BLaER1 treated with 17β-estradiol and CSF1 and Interleukin-3, amounts not matched to agents 10 nM and 100 nM (cell line): ENCODE results near the gene FANCI.

ENCODE experiments used
- H3K27ac ChIP-seq, 11 experiments: shearing (Covaris generic); formaldehyde crosslinking; 2 replicates each; pipeline ENCODE4 v1.8.1; 2022
- H3K27me3 ChIP-seq, 11 experiments: shearing (Covaris generic); formaldehyde crosslinking; 2 replicates each; pipeline ENCODE4 v1.8.1; 2022
- H3K36me3 ChIP-seq, 11 experiments: shearing (Covaris generic); formaldehyde crosslinking; 2 replicates each; pipeline ENCODE4 v1.8.1; 2022
- H3K4me1 ChIP-seq, 10 experiments: shearing (Covaris generic); formaldehyde crosslinking; 2 replicates each; pipeline ENCODE4 v1.8.1; 2022
- H3K4me2 ChIP-seq, 11 experiments: shearing (Covaris generic); formaldehyde crosslinking; 2 replicates each; pipeline ENCODE4 v1.8.1; 2022
- H3K4me3 ChIP-seq, 10 experiments: shearing (Covaris generic); formaldehyde crosslinking; 2 replicates each; pipeline ENCODE4 v1.8.1; 2022
- H3K9ac ChIP-seq, 11 experiments: shearing (Covaris generic); formaldehyde crosslinking; 2 replicates each; pipeline ENCODE4 v1.8.1; 2022
- H3K9me3 ChIP-seq, 11 experiments: shearing (Covaris generic); formaldehyde crosslinking; replicated peaks in 1 of 11; 2 replicates each; pipeline ENCODE4 v1.8.1; 2022
- H4K20me1 ChIP-seq, 11 experiments: shearing (Covaris generic); formaldehyde crosslinking; 2 replicates each; pipeline ENCODE4 v1.8.1; 2022
- Cebpa-rat ChIP-seq, 11 experiments: shearing (Covaris generic); IDR thresholded peaks; 2 replicates each; pipeline ENCODE4 v1.8.1; 2022

FANCI gene

GRCh38 chr15:89353991-89354390 is 110.2 kb downstream of the FANCI start:
- no peak overlapping the region for H3K4me2 ChIP-seq
- H3K27ac ChIP-seq: no peak overlapping the region
- no peak overlapping the region for H3K4me3 ChIP-seq
- H3K27me3 ChIP-seq: peaks cover 16 to 38% (median 26%) of the 10 kb centered on the region in 11 experiments
- H3K9ac ChIP-seq: no peak overlapping the region
- TF ChIP-seq Cebpa-rat (IDR thresholded peaks at IDR 0.05): no peak
- H3K4me1 ChIP-seq: peaks cover 0 to 3% (median 0%) of the 10 kb centered on the region in 10 experiments; a peak in 3 of 20 replicates
- peaks cover 0 to 17% (median 8%) of the 10 kb centered on the region in 11 experiments; a peak in 7 of 22 replicates for H4K20me1 ChIP-seq
- H3K9me3 ChIP-seq: no peaks in the 10 kb centered on the region
- no peaks in the 10 kb centered on the region for H3K36me3 ChIP-seq

- peaks cover 43 to 65% (median 54%) of the 10 kb centered on the region in 11 experiments for H3K27me3 ChIP-seq
- no peaks in the 10 kb centered on the region for H3K36me3 ChIP-seq
- peaks cover 0 to 5% (median 0%) of the 10 kb centered on the region in 11 experiments; a peak in 1 of 22 replicates for H3K9me3 ChIP-seq
- no peak overlapping the region for H3K4me3 ChIP-seq
- H3K4me1 ChIP-seq: peaks cover 0 to 7% (median 4%) of the 10 kb centered on the region in 10 experiments; a peak in 4 of 20 replicates
- H4K20me1 ChIP-seq: peaks cover 0 to 42% (median 23%) of the 10 kb centered on the region in 11 experiments; a peak in 12 of 22 replicates
- no peak overlapping the region for H3K27ac ChIP-seq
- H3K9ac ChIP-seq: no peak overlapping the region
- TF ChIP-seq Cebpa-rat (IDR thresholded peaks at IDR 0.05): no peak
- no peak overlapping the region for H3K4me2 ChIP-seq
Measured at GRCh38 chr15:89356634-89357298, 113.0 kb downstream of the FANCI start.

GRCh38 chr15:89358435-89358754 is 114.6 kb downstream of the FANCI start:
- H3K4me2 ChIP-seq: peak overlapping the region; percentile 68 to 90 (median 75); a peak in 21 of 22 replicates
- peak overlapping the region in 4 of 11 experiments; percentile 55 to 66 (median 61); a peak in 5 of 22 replicates for H3K9ac ChIP-seq
- H3K4me3 ChIP-seq: peak overlapping the region; percentile 47 to 69 (median 60)
- H3K4me1 ChIP-seq: peaks cover 0 to 21% (median 5%) of the 10 kb centered on the region in 10 experiments; a peak in 8 of 20 replicates
- H3K27ac ChIP-seq: no peak overlapping the region
- no peaks in the 10 kb centered on the region for H3K36me3 ChIP-seq
- H3K9me3 ChIP-seq: peaks cover 0 to 5% (median 0%) of the 10 kb centered on the region in 11 experiments; a peak in 2 of 22 replicates
- peaks cover 0 to 58% (median 33%) of the 10 kb centered on the region in 11 experiments; a peak in 16 of 22 replicates for H4K20me1 ChIP-seq
- no peak for TF ChIP-seq Cebpa-rat (IDR thresholded peaks at IDR 0.05)
- H3K27me3 ChIP-seq: peaks cover 60 to 82% (median 70%) of the 10 kb centered on the region in 11 experiments

GRCh38 chr15:89358755-89359439 is 115.1 kb downstream of the FANCI start:
- Histone ChIP-seq H3K27ac (no peak overlapping the region), H3K4me1 (peaks cover 0 to 26% (median 6%) of the 10 kb centered on the region in 10 experiments; a peak in 9 of 20 replicates), H3K9me3 (peaks cover 0 to 5% (median 0%) of the 10 kb centered on the region in 11 experiments; a peak in 2 of 22 replicates), H3K4me3 (peak overlapping the region; percentile 47 to 69 (median 60)), H3K36me3 (no peaks in the 10 kb centered on the region), H4K20me1 (peaks cover 0 to 63% (median 33%) of the 10 kb centered on the region in 11 experiments; a peak in 16 of 22 replicates), H3K27me3 (peaks cover 65 to 87% (median 75%) of the 10 kb centered on the region in 11 experiments), H3K4me2 (peak overlapping the region; percentile 68 to 90 (median 75)), H3K9ac (peak overlapping the region in 8 of 11 experiments; percentile 40 to 70 (median 58); a peak in 13 of 22 replicates)
- TF ChIP-seq Cebpa-rat (IDR thresholded peaks at IDR 0.05): no peak

- Histone ChIP-seq H3K4me2 (peak overlapping the region; percentile 68 to 90 (median 75)), H4K20me1 (peaks cover 0 to 71% (median 33%) of the 10 kb centered on the region in 11 experiments; a peak in 16 of 22 replicates), H3K27ac (no peak overlapping the region), H3K4me1 (peaks cover 0 to 34% (median 9%) of the 10 kb centered on the region in 10 experiments; a peak in 11 of 20 replicates), H3K4me3 (peak overlapping the region in 5 of 10 experiments; percentile 54 to 69 (median 58); a peak in 5 of 20 replicates), H3K9me3 (peaks cover 0 to 5% (median 0%) of the 10 kb centered on the region in 11 experiments; a peak in 2 of 22 replicates), H3K9ac (no peak overlapping the region), H3K27me3 (peaks cover 72 to 95% (median 83%) of the 10 kb centered on the region in 11 experiments), H3K36me3 (no peaks in the 10 kb centered on the region)
- TF ChIP-seq Cebpa-rat (IDR thresholded peaks at IDR 0.05): no peak
Measured at GRCh38 chr15:89359471-89360293, 115.9 kb downstream of the FANCI start.

- H3K9ac ChIP-seq: no peak overlapping the region
- H3K9me3 ChIP-seq: peaks cover 0 to 5% (median 0%) of the 10 kb centered on the region in 11 experiments; a peak in 2 of 22 replicates
- no peaks in the 10 kb centered on the region for H3K36me3 ChIP-seq
- H3K27me3 ChIP-seq: peaks cover 80 to 99% (median 90%) of the 10 kb centered on the region in 11 experiments
- H3K4me1 ChIP-seq: peaks cover 0 to 38% (median 10%) of the 10 kb centered on the region in 10 experiments; a peak in 11 of 20 replicates
- no peak overlapping the region for H3K4me3 ChIP-seq
- peaks cover 0 to 78% (median 33%) of the 10 kb centered on the region in 11 experiments; a peak in 16 of 22 replicates for H4K20me1 ChIP-seq
- TF ChIP-seq Cebpa-rat (IDR thresholded peaks at IDR 0.05): no peak
- no peak overlapping the region for H3K4me2 ChIP-seq
- H3K27ac ChIP-seq: no peak overlapping the region
Measured at GRCh38 chr15:89360294-89360971, 116.7 kb downstream of the FANCI start.

GRCh38 chr15:89361451-89362202 is 117.8 kb downstream of the FANCI start:
- H3K36me3 ChIP-seq: no peaks in the 10 kb centered on the region
- H3K9ac ChIP-seq: no peak overlapping the region
- H3K4me1 ChIP-seq: peaks cover 0 to 38% (median 10%) of the 10 kb centered on the region in 10 experiments; a peak in 11 of 20 replicates
- H3K4me3 ChIP-seq: no peak overlapping the region
- peak overlapping the region in 1 of 11 experiments; percentile 85; a peak in 1 of 22 replicates for H3K4me2 ChIP-seq
- H3K27ac ChIP-seq: no peak overlapping the region
- peaks cover 0 to 5% (median 0%) of the 10 kb centered on the region in 11 experiments; a peak in 2 of 22 replicates for H3K9me3 ChIP-seq
- H3K27me3 ChIP-seq: peaks cover 92 to 100% (median 97%) of the 10 kb centered on the region in 11 experiments
- no peak for TF ChIP-seq Cebpa-rat (IDR thresholded peaks at IDR 0.05)
- H4K20me1 ChIP-seq: peaks cover 0 to 88% (median 38%) of the 10 kb centered on the region in 11 experiments; a peak in 16 of 22 replicates
